HepG2 (cell line): ENCODE measurements around the gene MEIOB.

ENCODE experiments used
- PRDM15 ChIP-seq: sonication (generic); formaldehyde crosslinking; IDR thresholded peaks from 2 replicates; pipeline ENCODE4 v1.4.0; 2020; ENCODE audit warnings: missing genetic modification reagents
- TF ChIP-seq, protein P1 (sequence below): sonication (generic); formaldehyde crosslinking; IDR thresholded peaks from 2 replicates; pipeline ENCODE4 v1.9.0; 2021; ENCODE audit warnings: missing genetic modification reagents, borderline replicate concordance
- TF ChIP-seq, protein P2 (sequence below), 2 experiments: IDR thresholded peaks; 2 replicates each; pipeline ENCODE4 v1.6.1; 2011 to 2012; ENCODE audit warnings: low read length in 2 of 2, borderline replicate concordance in 1 of 2, low read depth in 1 of 2, mild to moderate bottlenecking in 1 of 2, moderate library complexity in 1 of 2

DNA sequence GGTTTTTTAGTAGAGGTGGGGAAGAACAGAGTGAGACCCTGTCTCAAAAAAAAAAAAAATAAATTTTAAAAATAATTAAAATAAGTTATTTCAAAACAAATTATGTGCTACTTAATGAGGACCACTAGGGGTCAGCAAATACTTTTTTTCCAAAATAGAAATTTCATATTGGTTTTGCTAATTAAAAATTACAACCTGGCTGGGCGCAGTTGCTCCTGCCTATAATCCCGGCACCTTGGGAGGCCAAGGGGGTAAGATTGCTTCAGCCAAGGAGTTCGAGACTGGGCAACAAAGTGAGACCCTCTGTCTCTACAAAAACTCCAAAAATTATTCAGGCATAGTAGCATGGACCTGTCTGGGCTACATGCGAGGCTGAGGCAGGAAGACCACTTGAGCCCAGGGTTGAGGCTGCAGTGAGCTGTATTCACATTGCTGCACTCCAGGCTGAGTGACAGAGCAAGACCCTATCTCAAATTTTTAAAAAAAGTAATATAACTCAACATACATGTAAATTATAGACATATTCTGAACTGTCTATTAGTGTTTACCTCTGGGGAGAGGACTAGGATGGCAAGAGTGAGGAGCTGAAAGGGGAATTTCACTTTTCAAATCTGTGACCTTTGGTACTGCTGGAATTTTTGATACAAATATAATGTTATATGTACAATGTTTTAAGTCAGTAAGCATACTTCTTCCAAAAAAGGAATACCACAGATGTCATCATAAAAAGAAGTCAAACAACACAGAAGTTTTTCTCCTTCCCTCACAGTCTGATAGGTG, 8.1 kb downstream of the MEIOB start:
- TF ChIP-seq, protein P1, sequence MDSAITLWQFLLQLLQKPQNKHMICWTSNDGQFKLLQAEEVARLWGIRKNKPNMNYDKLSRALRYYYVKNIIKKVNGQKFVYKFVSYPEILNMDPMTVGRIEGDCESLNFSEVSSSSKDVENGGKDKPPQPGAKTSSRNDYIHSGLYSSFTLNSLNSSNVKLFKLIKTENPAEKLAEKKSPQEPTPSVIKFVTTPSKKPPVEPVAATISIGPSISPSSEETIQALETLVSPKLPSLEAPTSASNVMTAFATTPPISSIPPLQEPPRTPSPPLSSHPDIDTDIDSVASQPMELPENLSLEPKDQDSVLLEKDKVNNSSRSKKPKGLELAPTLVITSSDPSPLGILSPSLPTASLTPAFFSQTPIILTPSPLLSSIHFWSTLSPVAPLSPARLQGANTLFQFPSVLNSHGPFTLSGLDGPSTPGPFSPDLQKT (CRISPR knock-in tag), result no peak
- TF ChIP-seq, protein P2, sequence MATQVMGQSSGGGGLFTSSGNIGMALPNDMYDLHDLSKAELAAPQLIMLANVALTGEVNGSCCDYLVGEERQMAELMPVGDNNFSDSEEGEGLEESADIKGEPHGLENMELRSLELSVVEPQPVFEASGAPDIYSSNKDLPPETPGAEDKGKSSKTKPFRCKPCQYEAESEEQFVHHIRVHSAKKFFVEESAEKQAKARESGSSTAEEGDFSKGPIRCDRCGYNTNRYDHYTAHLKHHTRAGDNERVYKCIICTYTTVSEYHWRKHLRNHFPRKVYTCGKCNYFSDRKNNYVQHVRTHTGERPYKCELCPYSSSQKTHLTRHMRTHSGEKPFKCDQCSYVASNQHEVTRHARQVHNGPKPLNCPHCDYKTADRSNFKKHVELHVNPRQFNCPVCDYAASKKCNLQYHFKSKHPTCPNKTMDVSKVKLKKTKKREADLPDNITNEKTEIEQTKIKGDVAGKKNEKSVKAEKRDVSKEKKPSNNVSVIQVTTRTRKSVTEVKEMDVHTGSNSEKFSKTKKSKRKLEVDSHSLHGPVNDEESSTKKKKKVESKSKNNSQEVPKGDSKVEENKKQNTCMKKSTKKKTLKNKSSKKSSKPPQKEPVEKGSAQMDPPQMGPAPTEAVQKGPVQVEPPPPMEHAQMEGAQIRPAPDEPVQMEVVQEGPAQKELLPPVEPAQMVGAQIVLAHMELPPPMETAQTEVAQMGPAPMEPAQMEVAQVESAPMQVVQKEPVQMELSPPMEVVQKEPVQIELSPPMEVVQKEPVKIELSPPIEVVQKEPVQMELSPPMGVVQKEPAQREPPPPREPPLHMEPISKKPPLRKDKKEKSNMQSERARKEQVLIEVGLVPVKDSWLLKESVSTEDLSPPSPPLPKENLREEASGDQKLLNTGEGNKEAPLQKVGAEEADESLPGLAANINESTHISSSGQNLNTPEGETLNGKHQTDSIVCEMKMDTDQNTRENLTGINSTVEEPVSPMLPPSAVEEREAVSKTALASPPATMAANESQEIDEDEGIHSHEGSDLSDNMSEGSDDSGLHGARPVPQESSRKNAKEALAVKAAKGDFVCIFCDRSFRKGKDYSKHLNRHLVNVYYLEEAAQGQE (IDR thresholded peaks at IDR 0.05; ENCODE audit: borderline replicate concordance in 1 of 2, low read depth in 1 of 2, low read length in 2 of 2), result no peak
- TF ChIP-seq PRDM15 (CRISPR knock-in tag), result no peak
